Sigmoid colon (tissue), 7 donors: Measurements from ENCODE around the gene ZFR2. TPM values are rescaled to one million over a fixed set of nuclear protein-coding genes. Genes with fewer than 3 reads are reported as not detected.

ENCODE experiments used
- DNase-seq: peaks from one replicate; pipeline ENCODE4 v3.0.0-alpha.2; 2019
- H3K27ac ChIP-seq, 4 donors: fragments of 200-600 bp; sonication (generic); one replicate each; pipeline ENCODE4 v1.5.1; 2016 to 2019; ENCODE audit warnings: mild to moderate bottlenecking in 1 of 4
- H3K27me3 ChIP-seq, 3 donors: fragments of 200-600 bp; sonication (generic); one replicate each; pipeline ENCODE4 v1.5.1; 2019; ENCODE audit warnings: mild to moderate bottlenecking in 1 of 3
- H3K36me3 ChIP-seq, 4 donors: fragments of 200-600 bp; sonication (generic); one replicate each; pipeline ENCODE4 v1.5.1; 2016 to 2019
- H3K4me1 ChIP-seq, 4 donors: fragments of 200-600 bp; sonication (generic); one replicate each; pipeline ENCODE4 v1.5.1; 2017 to 2019
- H3K4me3 ChIP-seq, 4 donors: fragments of 200-600 bp; sonication (generic); one replicate each; pipeline ENCODE4 v1.5.1; 2017 to 2019; ENCODE audit warnings: mild to moderate bottlenecking in 2 of 4, moderate library complexity in 1 of 4
- H3K9me3 ChIP-seq, 4 donors: fragments of 200-600 bp in 3 of 4; sonication (generic) in 3 of 4; one replicate each; pipeline versions ENCODE4 v1.5.1 to v1.6.1; 2013 to 2019
- CTCF ChIP-seq, 4 experiments: fragments of 450-650 bp in 3 of 4; fragments of 200-600 bp in 1 of 4; IDR thresholded peaks; one replicate each; pipeline ENCODE4 v1.5.1; 2016 to 2019; ENCODE audit warnings: antibody characterized with exemption in 4 of 4, mild to moderate bottlenecking in 3 of 4, moderate library complexity in 2 of 4
- EP300 ChIP-seq, 4 donors: sonication (generic); formaldehyde crosslinking; IDR thresholded peaks; one replicate each; pipeline ENCODE4 v1.6.1; 2017; ENCODE audit warnings: antibody characterized with exemption in 4 of 4
- POLR2A ChIP-seq, 2 donors: fragments of 450-650 bp; IDR thresholded peaks; one replicate each; pipeline ENCODE4 v1.6.1; 2016; ENCODE audit warnings: antibody characterized with exemption in 2 of 2, mild to moderate bottlenecking in 2 of 2, moderate library complexity in 2 of 2
- POLR2AphosphoS5 ChIP-seq, 4 donors: sonication (generic); formaldehyde crosslinking; IDR thresholded peaks; one replicate each; pipeline ENCODE4 v1.6.1; 2017; ENCODE audit warnings: antibody characterized with exemption in 4 of 4
- WGBS, 2 donors: extraction: QIAGEN DNeasy Blood & Tissue Kit; methylation state at CpG; one replicate each; pipeline ENCODE4 v1.1.7; 2013; 5-methylcytosine and 5-hydroxymethylcytosine counted together
- intact Hi-C: fragments of 100-400 bp; cut with DNase I; formaldehyde crosslinking; loops from one replicate; pipeline ENCODE4 v1.15.1; 2023
- polyA plus RNA-seq, 3 donors: library from polyadenylated mRNA; stranded (reverse); fragments of 200-250 nt; gene quantifications; one replicate each; pipeline ENCODE4 v1.2.3, GENCODE V29; 2013
- total RNA-seq, 4 donors: library from RNA; depleted of rRNA; stranded (reverse); fragments of >200 nt; gene quantifications; one replicate each; pipeline ENCODE4 v1.1.0, GENCODE V29; 2016
- donor health status: healthy with polysubstance abuse.
- donor health status: Bipolar disorder and iron deficiency.
- donor health status: healthy.

Gene ZFR2
- total and polyA plus RNA-seq, 7 donors = under 0.01 to 1.2 (median 0.47) TPM; not detected in 3

- peaks cover 0 to 13% (median 9%) of the 10 kb centered on the region in 4 donors for H3K4me1 ChIP-seq
- WGBS, 2 donors = 82 to 86% methylated on average over 24 of the region's 24 CpGs
- H3K36me3 ChIP-seq = no peaks in the 10 kb centered on the region
- H3K9me3 ChIP-seq = no peaks in the 10 kb centered on the region
- TF ChIP-seq EP300 (IDR thresholded peaks at IDR 0.05) (no peak), CTCF (IDR thresholded peaks at IDR 0.05) (no peak), POLR2A (IDR thresholded peaks at IDR 0.05) (no peak), POLR2AphosphoS5 (IDR thresholded peaks at IDR 0.05) (no peak)
- no peak for DNase-seq
- no peak overlapping the region for H3K27ac ChIP-seq
- intact Hi-C loops = no loop called here
- peaks cover 20 to 47% (median 34%) of the 10 kb centered on the region in 3 donors for H3K27me3 ChIP-seq
- H3K4me3 ChIP-seq = no peak overlapping the region
Measured at GRCh38 chr19:3803114-3803888, 65.5 kb downstream of the ZFR2 start.

- TF ChIP-seq POLR2A (IDR thresholded peaks at IDR 0.05) = no peak
- TF ChIP-seq EP300 (IDR thresholded peaks at IDR 0.05) = no peak
- no peak for TF ChIP-seq CTCF (IDR thresholded peaks at IDR 0.05)
- no peak for TF ChIP-seq POLR2AphosphoS5 (IDR thresholded peaks at IDR 0.05)
- peaks cover 0 to 13% (median 9%) of the 10 kb centered on the region in 4 donors for H3K4me1 ChIP-seq
- peaks cover 20 to 47% (median 34%) of the 10 kb centered on the region in 3 donors for H3K27me3 ChIP-seq
- peaks cover 0 to 5% (median 0%) of the 10 kb centered on the region in 4 donors for H3K9me3 ChIP-seq
- no peak for DNase-seq
- peak overlapping the region in 2 of 4 donors; percentile 24 to 39 for H3K4me3 ChIP-seq
- H3K27ac ChIP-seq = no peak overlapping the region
- no peaks in the 10 kb centered on the region for H3K36me3 ChIP-seq
- intact Hi-C loops = no loop called here
- 4 to 6% methylated on average over 46 of the region's 46 CpGs for WGBS, 2 donors
Measured at GRCh38 chr19:3801412-3802096, 67.3 kb downstream of the ZFR2 start.

GRCh38 chr19:3800996-3801395, 67.8 kb downstream of the ZFR2 start:
- H3K4me1 ChIP-seq = peaks cover 0 to 13% (median 9%) of the 10 kb centered on the region in 4 donors
- no peak overlapping the region for H3K27ac ChIP-seq
- peaks cover 20 to 47% (median 34%) of the 10 kb centered on the region in 3 donors for H3K27me3 ChIP-seq
- TF ChIP-seq POLR2A (IDR thresholded peaks at IDR 0.05) (no peak), POLR2AphosphoS5 (IDR thresholded peaks at IDR 0.05) (no peak), CTCF (IDR thresholded peaks at IDR 0.05) (no peak), EP300 (IDR thresholded peaks at IDR 0.05) (no peak)
- H3K4me3 ChIP-seq = peak overlapping the region in 1 of 4 donors; percentile 24
- intact Hi-C loops = no loop called here
- DNase-seq = no peak
- peaks cover 0 to 7% (median 0%) of the 10 kb centered on the region in 4 donors for H3K9me3 ChIP-seq
- H3K36me3 ChIP-seq = no peaks in the 10 kb centered on the region
- 39% methylated on average over 21 of the region's 21 CpGs for WGBS, 2 donors

- H3K27me3 ChIP-seq = peaks cover 20 to 43% (median 27%) of the 10 kb centered on the region in 3 donors
Measured at GRCh38 chr19:3798137-3798536, 70.7 kb downstream of the ZFR2 start.

More at GRCh38 chr19:3798137-3798536, 70.7 kb downstream of the ZFR2 start:
- no peak for DNase-seq
- H3K9me3 ChIP-seq = peaks cover 0 to 7% (median 0%) of the 10 kb centered on the region in 4 donors
- TF ChIP-seq POLR2A (IDR thresholded peaks at IDR 0.05) (no peak), CTCF (IDR thresholded peaks at IDR 0.05) (no peak), POLR2AphosphoS5 (IDR thresholded peaks at IDR 0.05) (no peak), EP300 (IDR thresholded peaks at IDR 0.05) (no peak)
- intact Hi-C loops = no loop called here
- no peaks in the 10 kb centered on the region for H3K36me3 ChIP-seq
- H3K4me3 ChIP-seq = no peak overlapping the region
- 46 to 70% methylated on average over 6 of the region's 6 CpGs for WGBS, 2 donors
- no peak overlapping the region for H3K27ac ChIP-seq
- peaks cover 0 to 13% (median 9%) of the 10 kb centered on the region in 4 donors for H3K4me1 ChIP-seq
